Thymus (tissue), 14 donors: ENCODE measurements around the gene SERPINE3. TPM values are rescaled to one million over a fixed set of nuclear protein-coding genes. Genes with fewer than 3 reads are reported as not detected.

ENCODE experiments used
- DNase-seq, 9 donors: peaks; one replicate each; pipeline ENCODE4 v3.0.0-alpha.2; 2013; ENCODE audit warnings: low spot score in 9 of 9, low read depth in 6 of 9, missing footprints in 1 of 9
- H3K27ac ChIP-seq, 2 donors: one replicate each; pipeline ENCODE4 v1.5.1; 2013; ENCODE audit warnings: control low read depth in 1 of 2, low read depth in 1 of 2, low read length in 1 of 2, mild to moderate bottlenecking in 1 of 2, moderate library complexity in 1 of 2
- H3K27me3 ChIP-seq, 2 donors: one replicate each; pipeline ENCODE4 v1.5.1; 2013; ENCODE audit warnings: low read length in 1 of 2; ENCODE audit not compliant: control insufficient read depth in 2 of 2, insufficient read depth in 1 of 2
- H3K36me3 ChIP-seq, 2 donors: one replicate each; pipeline ENCODE4 v1.5.1; 2013; ENCODE audit warnings: low read length in 1 of 2, mild to moderate bottlenecking in 1 of 2, moderate library complexity in 1 of 2; ENCODE audit not compliant: control insufficient read depth in 2 of 2, insufficient read depth in 2 of 2
- H3K4me1 ChIP-seq, 2 donors: one replicate each; pipeline ENCODE4 v1.5.1; 2013; ENCODE audit warnings: low read length in 2 of 2; ENCODE audit not compliant: control insufficient read depth in 2 of 2, insufficient read depth in 2 of 2
- H3K4me3 ChIP-seq, 2 donors: one replicate each; pipeline ENCODE4 v1.5.1; 2013; ENCODE audit warnings: low read length in 2 of 2, control low read depth in 1 of 2, mild to moderate bottlenecking in 1 of 2
- H3K9me3 ChIP-seq, 2 donors: one replicate each; pipeline ENCODE4 v1.5.1; 2013; ENCODE audit warnings: low read length in 1 of 2, mild to moderate bottlenecking in 1 of 2; ENCODE audit not compliant: control insufficient read depth in 2 of 2, insufficient read depth in 1 of 2
- WGBS: extraction: QIAGEN DNeasy Blood & Tissue Kit; methylation state at CpG from one replicate; pipeline ENCODE4 v1.1.7; 2013; 5-methylcytosine and 5-hydroxymethylcytosine counted together
- long read RNA-seq, 10 donors: transcript quantifications; one replicate each; lab custom pipeline, GENCODE V29; 2026
- polyA plus RNA-seq: library from polyadenylated mRNA; stranded (reverse); fragments of 200-250 nt; gene quantifications from one replicate; pipeline ENCODE4 v1.2.3, GENCODE V29; 2013
- total RNA-seq: library from RNA; stranded (reverse); fragments of 120-200 nt; gene quantifications from one replicate; pipeline ENCODE4 v1.2.4, GENCODE V29; 2013
- donor health status: healthy.

Gene SERPINE3
- 0.05 TPM for total RNA-seq
- 0.16 TPM for polyA plus RNA-seq
- long read RNA-seq, donor 1 = 0 reads
- long read RNA-seq, donor 2 = 0 reads
- long read RNA-seq, donor 3 = 0 reads
- long read RNA-seq, donor 4 = 0 reads
- long read RNA-seq, donor 5, partial matches to known transcripts = 18 of 23 reads
- long read RNA-seq, donor 5, other reads (novel, unspliced or antisense) = 5 of 23 reads
- long read RNA-seq, donor 6, partial matches to known transcripts = 14 of 14 reads
- long read RNA-seq, donor 6, other reads (novel, unspliced or antisense) = 0 of 14 reads
- long read RNA-seq, donor 7 = 0 reads
- long read RNA-seq, donor 8 = 0 reads
- long read RNA-seq, donor 9, partial matches to known transcripts = 5 of 5 reads
- long read RNA-seq, donor 9, other reads (novel, unspliced or antisense) = 0 of 5 reads
- long read RNA-seq, donor 10 = 0 reads

- Histone ChIP-seq H3K27ac (no peak within 1 kb of the TSS), H3K27me3 (no peaks in the 10 kb centered on the region), H3K36me3 (no peaks in the 10 kb centered on the region), H3K4me1 (no peaks in the 10 kb centered on the region), H3K4me3 (no peak within 1 kb of the TSS), H3K9me3 (no peaks in the 10 kb centered on the region)
- DNase-seq = no peak
- WGBS = 97% methylated on average over 11 of the region's 11 CpGs
Measured at GRCh38 chr13:51339354-51339753, at the start of gene SERPINE3. Gene SERPINE3, plus strand, starts transcription at chr13:51339691. Its CDS starts 1,401 bp downstream, at chr13:51341092.

DNA sequence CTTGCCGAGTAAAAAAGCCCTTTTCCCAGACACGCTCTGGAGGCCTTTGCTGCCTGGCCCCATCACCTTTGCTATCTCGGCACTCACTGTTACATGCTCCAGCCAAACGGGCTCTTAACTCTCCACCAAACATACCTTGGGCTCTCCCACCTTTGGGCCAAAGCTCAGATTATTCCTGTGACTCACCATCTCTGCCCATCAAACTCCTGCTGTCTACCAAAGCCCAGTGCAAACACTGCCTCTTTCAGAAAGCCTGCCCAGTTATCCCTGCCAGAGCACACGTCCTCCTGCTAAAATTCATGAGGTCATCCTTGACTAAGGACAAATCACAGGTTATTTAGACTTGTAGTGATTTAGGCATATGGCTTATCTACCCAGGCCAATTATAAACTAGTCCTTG is 48.1 kb upstream of the SERPINE3 start:
- no peaks in the 10 kb centered on the region for H3K4me1 ChIP-seq
- H3K36me3 ChIP-seq = no peaks in the 10 kb centered on the region
- 98% methylated on average over 5 of the region's 5 CpGs for WGBS
- H3K27me3 ChIP-seq = no peaks in the 10 kb centered on the region
- no peak overlapping the region for H3K27ac ChIP-seq
- no peak overlapping the region for H3K4me3 ChIP-seq
- H3K9me3 ChIP-seq = no peaks in the 10 kb centered on the region
- no peak for DNase-seq

DNA sequence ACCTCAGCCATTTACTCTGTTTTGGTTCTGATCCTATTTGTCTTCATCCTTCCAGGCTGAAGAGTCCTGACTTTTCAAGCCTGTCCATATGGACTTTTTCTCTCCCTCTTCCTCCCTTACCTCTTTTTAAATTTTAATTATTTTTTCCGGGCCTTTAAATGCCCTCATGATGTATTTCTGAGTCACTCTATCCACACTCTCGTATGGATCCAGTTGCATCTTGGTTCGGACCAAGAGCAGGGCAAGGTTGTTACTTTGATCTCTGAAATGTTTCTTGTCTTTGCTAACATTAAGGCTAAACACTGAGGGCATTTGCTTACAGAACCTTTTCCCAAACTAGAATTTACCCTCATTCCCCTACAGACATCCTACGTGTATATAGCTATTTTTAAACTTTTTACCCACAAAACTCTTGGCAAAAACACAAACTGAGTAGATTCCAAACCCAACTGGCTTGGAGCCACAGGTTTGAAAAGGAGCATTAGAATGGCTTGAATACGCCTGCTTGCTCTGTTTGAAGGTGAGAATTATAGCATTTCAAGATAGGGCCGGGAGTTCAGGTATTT is 47.4 kb upstream of the SERPINE3 start:
- H3K4me3 ChIP-seq = no peak overlapping the region
- no peak for DNase-seq
- H3K27me3 ChIP-seq = no peaks in the 10 kb centered on the region
- H3K27ac ChIP-seq = no peak overlapping the region
- H3K4me1 ChIP-seq = no peaks in the 10 kb centered on the region
- 94% methylated on average over 6 of the region's 6 CpGs for WGBS
- H3K36me3 ChIP-seq = no peaks in the 10 kb centered on the region
- H3K9me3 ChIP-seq = no peaks in the 10 kb centered on the region

GRCh38 chr13:51297556-51297955 is 41.9 kb upstream of the SERPINE3 start:
- no peaks in the 10 kb centered on the region for H3K36me3 ChIP-seq
- whole genome bisulfite sequencing = 98% methylated on average over 2 of the region's 2 CpGs
- no peak for DNase-seq
- peaks cover 0 to 2% of the 10 kb centered on the region in 2 donors for H3K9me3 ChIP-seq
- H3K4me3 ChIP-seq = no peak overlapping the region
- no peak overlapping the region for H3K27ac ChIP-seq
- H3K27me3 ChIP-seq = no peaks in the 10 kb centered on the region
- no peaks in the 10 kb centered on the region for H3K4me1 ChIP-seq

GRCh38 chr13:51298812-51299211 is 40.7 kb upstream of the SERPINE3 start:
- no peaks in the 10 kb centered on the region for H3K4me1 ChIP-seq
- 96% methylated on average over 1 of the region's 1 CpG for WGBS
- H3K36me3 ChIP-seq = no peaks in the 10 kb centered on the region
- H3K27ac ChIP-seq = no peak overlapping the region
- no peak for DNase-seq
- no peaks in the 10 kb centered on the region for H3K27me3 ChIP-seq
- no peak overlapping the region for H3K4me3 ChIP-seq
- peaks cover 0 to 2% of the 10 kb centered on the region in 2 donors for H3K9me3 ChIP-seq

DNA sequence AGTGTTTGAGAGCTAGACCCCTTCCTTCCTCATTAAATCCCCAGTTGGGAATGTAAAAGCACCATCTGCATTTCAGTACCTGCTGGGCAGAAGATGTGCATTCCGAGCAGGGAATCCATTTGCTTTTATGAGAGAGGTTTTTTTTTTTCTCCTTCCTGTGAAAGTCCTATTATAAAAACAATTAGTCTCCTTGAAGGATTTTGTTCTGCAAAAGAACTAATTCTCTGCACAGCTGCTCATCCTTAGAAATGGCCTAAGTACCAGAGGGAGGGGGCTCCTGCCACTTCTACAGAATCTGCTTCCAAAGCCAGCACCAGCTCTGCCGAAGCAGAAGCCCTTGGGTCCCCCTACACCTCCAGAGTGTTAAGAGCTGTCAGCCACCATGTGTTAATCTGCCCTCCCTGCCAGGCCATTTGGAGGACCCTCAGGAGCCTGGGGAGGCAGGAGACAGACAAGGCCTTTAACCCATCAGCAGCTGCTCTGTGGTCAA is 36.4 kb upstream of the SERPINE3 start:
- no peaks in the 10 kb centered on the region for H3K36me3 ChIP-seq
- no peak for DNase-seq
- H3K4me3 ChIP-seq = no peak overlapping the region
- no peaks in the 10 kb centered on the region for H3K9me3 ChIP-seq
- WGBS = 97% methylated on average over 2 of the region's 2 CpGs
- H3K27ac ChIP-seq = no peak overlapping the region
- no peaks in the 10 kb centered on the region for H3K4me1 ChIP-seq
- no peaks in the 10 kb centered on the region for H3K27me3 ChIP-seq

DNA sequence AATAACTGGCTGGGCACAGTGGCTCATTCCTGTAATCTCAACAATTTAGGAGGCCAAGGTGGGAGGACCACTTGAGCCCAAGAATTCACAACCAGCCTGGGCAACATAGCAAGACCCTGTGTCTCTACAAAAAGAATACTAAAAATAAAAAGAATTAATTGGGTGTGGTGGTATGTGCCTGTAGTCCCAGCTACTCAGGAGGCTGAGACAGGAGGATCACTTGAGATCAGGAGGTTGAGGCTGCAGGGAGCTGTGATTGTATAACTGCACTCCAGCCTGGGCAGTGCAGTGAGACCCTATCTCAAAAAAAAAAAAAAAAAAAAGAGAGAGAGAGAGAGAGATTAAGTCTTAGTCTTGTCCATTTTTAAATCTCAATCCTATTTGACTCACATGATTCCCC is 35.6 kb upstream of the SERPINE3 start:
- Histone ChIP-seq H3K4me1 (no peaks in the 10 kb centered on the region), H3K36me3 (no peaks in the 10 kb centered on the region), H3K27me3 (no peaks in the 10 kb centered on the region), H3K27ac (no peak overlapping the region), H3K4me3 (no peak overlapping the region), H3K9me3 (no peaks in the 10 kb centered on the region)
- no peak for DNase-seq

DNA sequence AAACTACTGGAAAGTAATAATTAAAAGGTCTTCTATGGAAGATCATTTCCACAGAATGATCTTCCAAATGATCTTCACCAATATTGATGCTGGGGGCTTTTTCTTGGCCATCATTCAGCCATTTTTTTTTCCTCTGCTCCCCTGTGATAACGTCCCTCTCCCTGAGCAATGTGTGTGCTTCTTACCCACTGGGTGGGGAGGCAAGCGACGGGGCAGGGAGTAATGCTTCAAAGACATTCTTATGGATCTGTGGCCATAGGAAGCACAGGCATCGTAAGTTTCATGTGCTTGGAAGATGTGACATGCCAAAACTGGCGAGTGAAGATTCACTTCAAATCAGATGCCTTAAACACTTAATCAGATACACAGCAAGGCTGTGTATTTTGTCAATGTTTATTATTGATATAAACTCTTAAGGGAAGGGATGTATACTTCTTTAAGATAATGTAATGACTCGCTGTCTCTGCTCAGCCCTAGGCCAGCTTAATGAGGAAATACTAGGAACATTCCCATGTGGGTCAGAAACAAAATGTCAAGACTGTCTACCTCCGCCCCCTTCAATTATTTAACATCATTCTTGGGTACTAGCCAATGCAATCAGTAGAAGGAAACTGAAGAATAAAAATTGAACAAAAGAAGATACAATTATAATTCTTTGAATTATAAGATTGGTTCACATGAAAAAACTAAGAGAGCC is 34.1 kb upstream of the SERPINE3 start:
- Histone ChIP-seq H3K4me1 (no peaks in the 10 kb centered on the region), H3K4me3 (no peak overlapping the region), H3K9me3 (no peaks in the 10 kb centered on the region), H3K36me3 (no peaks in the 10 kb centered on the region), H3K27ac (no peak overlapping the region), H3K27me3 (no peaks in the 10 kb centered on the region)
- DNase-seq = no peak
- 97% methylated on average over 7 of the region's 7 CpGs for WGBS

DNA sequence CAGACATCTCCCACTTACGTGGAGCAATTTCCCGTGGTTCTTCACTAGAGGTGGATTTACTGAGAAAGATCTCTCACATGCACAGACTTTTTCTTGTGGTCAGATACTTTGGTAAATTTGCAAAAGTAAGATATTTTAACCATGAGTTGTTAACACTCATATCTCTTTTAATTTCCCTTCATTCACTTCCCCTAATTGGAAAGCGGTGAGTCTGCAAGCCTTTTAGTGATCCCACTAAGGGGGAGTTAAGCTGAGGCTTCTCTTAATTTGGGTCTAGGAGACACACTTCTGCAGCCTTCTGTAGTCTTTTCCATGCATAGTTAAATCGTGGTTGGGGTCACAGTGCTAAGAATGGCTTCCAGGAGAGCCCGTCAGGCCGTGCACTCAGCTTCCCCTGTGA is 30.7 kb upstream of the SERPINE3 start:
- DNase-seq = no peak
- Histone ChIP-seq H3K9me3 (no peaks in the 10 kb centered on the region), H3K36me3 (no peaks in the 10 kb centered on the region), H3K4me1 (no peaks in the 10 kb centered on the region), H3K4me3 (no peak overlapping the region), H3K27ac (no peak overlapping the region), H3K27me3 (no peaks in the 10 kb centered on the region)
- 58% methylated on average over 6 of the region's 6 CpGs for WGBS
